Left cardiac atrium (tissue), 4 donors: Measurements from ENCODE around the gene NPRL2. TPM values are rescaled to one million over a fixed set of nuclear protein-coding genes. Genes with fewer than 3 reads are reported as not detected.

Experiments used
- ATAC-seq, 2 donors: fragments of 200-7000 bp; cut with Tn5 transposase; one replicate each; pipeline ENCODE4 v1.9.1; 2020; ENCODE audit warnings: mild to moderate bottlenecking in 2 of 2, moderate library complexity in 2 of 2
- DNase-seq: peaks from one replicate; pipeline ENCODE4 v3.0.0-alpha.2; 2020
- intact Hi-C, 2 donors: fragments of 100-400 bp; cut with DNase I; formaldehyde crosslinking; loops; one replicate each; pipeline versions ENCODE4 v1.14.1 to v1.15.1; 2022 to 2023
- total RNA-seq, 2 donors: library from RNA; stranded (reverse); fragmentation: NEBNext Ultra II Directional; extraction: Animal tissue kit (Norgen Biotek cat#: 25700); gene quantifications; one replicate each; pipeline ENCODE4 v1.2.1, GENCODE V29; 2021
- donor health status: DM: no; HTN: yes; CAD: no.
- donor health status: DM: no; HTN: yes; CAD: no; lungs with severe emphysema.
- donor health status: DM: yes; HTN: yes; CAD: no.
- donor health status: Dilated cardiomyopathy.

The NPRL2 gene
- total RNA-seq, 2 donors from 2014 or later, result 12.6 to 19.9 TPM

DNA sequence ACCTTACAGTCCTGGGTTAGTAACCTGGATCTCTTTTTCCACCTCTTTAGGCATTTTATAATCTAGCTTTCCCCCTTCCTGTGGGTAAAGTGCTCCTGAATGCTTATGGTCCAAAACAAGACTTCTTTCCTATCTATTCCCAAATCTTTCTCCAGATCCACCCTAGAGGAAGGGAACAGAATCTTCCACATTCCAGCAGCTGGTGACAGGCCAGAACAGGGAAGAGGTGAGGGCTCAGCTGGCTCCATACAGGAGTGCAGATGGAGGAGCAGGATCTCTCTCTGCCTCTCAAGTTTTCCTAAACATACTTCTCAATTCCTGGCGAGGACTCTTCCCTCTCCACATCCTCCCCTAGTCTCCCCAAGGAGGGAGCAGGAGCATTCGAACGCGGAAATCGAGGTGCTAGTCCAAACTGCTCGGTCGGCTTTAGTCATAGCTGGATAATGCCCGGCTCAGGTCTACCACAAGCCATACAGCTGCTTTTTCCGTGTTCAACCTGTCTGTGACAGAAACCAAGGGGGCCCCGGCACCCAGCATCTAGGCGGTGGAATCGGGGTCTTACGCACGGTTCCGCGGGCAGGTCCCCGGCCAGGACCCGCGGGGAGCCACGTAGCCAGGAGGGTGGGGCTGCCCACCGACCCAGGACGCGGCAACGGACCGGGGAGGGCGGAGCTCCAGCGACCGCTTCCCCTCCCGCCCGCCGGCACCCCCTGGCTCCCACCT, 14.0 kb downstream of the NPRL2 start:
- no peak for DNase-seq
- intact Hi-C loops, result no loop called here

DNA sequence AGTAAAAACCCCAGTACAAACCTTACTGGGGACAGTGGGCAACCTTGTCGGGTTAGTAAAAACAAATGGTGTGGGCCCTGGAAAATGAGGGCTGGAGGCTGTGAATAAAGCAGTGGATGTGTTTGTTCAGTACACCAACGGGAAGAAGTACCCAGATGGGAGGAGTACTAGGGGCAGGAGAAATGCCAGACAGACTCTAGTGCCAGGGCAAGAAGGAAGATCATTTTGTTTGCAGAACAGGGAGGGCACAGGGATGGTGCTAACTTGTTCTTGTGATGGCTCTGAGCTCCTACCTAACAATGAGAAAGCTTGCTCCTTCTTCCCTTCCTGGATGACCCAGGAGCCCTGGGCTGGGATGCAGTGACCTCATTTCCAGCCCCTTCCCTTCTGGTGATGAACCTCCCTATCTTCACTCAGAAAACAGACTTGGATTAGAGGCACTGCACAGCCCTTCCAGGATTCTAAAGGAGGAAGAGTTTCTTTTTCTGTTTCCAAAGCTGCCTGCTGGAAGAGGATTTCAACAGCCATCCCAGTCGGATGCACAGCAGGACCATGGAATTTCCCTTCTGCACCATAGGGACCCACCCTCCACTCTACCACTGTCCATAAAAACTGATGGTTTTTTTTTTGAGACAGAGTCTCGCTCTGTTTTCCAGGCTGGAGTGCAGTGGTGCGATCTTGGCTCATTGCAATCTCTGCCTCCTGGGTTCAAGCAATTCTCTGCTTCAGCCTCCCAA, 16.1 kb downstream of the NPRL2 start:
- DNase-seq, result no peak
- no peak for ATAC-seq
- intact Hi-C loops, result no loop called here

More for the DNA sequence above, 14.0 kb downstream of the NPRL2 start:
- peak in 1 of 2 donors; percentile 35 for ATAC-seq

DNA sequence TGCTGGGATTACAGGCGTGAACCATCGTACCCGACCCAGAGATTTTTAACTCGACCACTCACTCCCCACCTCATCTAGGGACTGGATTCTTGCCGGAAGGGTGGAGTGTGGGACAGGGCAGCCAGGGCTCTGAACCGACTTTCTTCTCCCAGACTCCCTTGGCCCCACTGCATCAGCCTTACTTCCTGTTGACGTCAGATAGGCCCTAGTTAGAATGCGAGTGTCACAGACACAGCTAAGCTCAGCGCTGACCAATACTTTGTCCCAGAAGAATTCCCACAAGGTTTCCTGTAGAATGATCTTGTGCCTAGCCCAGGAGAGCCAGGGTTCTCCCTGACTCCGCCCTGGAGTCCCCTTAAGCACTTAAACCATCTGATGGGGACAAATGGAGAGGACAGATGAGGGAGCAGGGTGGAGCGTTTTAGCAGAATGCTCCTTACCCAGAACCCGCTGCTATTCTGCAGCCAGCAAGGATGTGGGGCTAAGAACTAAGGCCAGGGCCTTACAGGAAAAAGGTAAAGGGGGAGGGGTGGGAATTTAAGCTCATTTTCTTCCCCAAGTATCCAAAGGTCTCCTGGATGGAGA, 16.7 kb downstream of the NPRL2 start:
- ATAC-seq (peak in 1 of 2 donors; percentile 12), DNase-seq (peak; percentile 80)
- intact Hi-C loops, result no loop called here

DNA sequence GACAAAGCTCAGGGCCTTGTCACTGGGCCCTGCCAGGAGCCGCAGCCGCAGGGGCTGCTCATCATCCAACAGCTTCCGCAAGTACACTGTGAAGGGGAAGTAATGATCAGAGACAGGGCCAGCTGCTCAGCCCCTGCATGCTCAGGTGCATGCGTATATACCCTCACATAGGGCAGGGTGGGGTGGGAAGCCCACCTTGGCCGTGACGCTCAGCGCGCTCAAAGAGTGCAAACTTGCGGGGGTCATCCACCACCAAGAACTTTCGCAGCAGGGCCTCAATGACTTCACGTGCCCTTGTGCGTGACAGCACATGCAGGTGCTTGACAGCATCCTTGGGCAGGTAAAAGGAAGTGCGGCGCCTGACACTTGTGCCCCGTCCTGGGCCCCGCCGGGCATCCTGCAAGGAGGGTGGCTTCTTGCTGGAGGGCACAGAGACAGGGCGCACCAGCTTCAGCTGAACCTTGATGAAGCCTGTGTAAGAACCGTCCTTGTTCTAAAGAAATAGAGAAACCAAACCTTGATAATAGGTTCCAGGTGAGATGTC, 19.1 kb downstream of the NPRL2 start:
- ATAC-seq, result no peak
- no peak for DNase-seq
- intact Hi-C loops, result no loop called here

DNA sequence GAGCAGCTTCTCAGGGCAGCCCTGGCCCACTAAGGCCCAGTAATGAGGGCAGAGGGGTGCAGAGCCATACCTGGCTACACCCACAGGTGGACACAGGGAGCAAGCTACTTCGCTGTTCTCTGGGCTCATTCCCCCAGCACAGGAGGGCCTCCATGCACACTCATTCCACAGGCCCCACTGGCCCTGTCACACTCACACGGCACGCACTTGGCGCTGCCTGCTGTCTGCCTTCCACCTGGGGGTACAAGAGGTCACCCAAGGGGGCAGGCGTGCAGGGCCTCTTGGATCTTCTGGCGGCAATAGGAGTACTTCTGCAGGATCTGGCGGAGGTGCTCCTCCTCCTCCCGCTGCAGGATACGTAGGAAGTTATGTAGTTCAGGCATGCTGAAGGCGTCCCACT, 20.2 kb downstream of the NPRL2 start:
- intact Hi-C loops, result no loop called here
- ATAC-seq (no peak), DNase-seq (no peak)

DNA sequence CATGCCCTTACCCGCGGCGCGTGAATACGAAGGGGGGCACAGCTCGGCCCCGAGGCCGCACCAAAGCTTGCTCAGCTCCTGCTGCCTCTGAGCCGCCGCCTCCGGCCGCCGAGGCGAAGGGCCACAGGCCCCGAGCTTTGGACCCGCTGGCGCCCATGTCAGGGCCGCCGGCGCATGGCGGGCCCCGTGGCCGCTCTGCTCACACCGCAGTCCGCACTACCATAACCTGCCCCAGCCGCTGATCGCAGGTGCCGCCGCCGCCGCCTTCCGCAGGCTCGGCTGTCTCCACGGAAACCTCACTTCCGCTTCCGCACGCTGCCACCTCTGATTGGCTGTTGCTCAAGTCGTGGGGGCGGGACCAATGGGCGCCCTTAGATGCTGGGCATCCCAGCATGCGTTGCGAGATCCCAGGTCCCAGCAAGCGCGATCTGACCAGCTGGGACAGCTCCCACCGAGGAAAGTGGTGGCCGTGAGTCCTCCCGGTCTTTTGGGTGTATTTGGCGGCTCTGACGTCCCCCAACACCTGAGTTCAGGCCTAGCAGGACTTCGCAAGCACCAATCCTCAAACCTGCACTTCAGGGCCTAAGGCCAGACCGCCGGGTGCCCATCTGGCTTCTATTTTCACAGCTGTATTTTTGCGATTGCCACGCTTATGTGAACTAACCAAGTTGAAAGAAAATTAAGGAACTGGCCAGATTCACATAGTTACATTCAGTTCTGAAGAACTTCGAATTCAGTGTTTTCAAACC, 22.5 kb downstream of the NPRL2 start, which contains the start of gene TUSC2:
Gene TUSC2, minus strand, starts transcription at position 281 of the 749 bp plus-strand sequence. Its CDS starts 124 bp downstream, at position 157.
- intact Hi-C loops, result loop anchor here in 1 of 2 donors (5.0 to 10.0 kb wide), 2 partner anchors 56 to 93 kb away; partner anchors contain the start of gene GNAI2
- ATAC-seq, result peak; percentile 84 to 93
- peak; percentile 98 for DNase-seq

DNA sequence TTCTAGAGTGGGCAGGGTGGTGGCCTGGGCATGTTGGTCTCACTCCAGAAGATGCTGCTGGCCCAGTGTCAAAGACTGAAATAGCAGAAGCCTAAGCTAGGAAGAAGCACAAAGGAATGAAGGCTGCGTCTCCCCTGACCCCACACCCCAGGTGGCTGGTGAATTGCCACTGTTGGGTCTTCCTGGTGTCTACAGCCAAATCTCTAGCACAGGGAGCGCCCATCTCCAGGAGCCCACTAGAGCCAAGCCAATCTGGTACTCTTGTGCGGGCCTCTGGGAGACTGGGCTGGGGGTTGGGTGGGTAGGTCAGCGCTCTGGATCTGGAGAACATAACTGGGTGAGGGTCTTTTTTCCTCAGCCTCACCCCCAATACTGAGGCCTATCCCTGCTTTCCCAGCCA, 23.4 kb downstream of the NPRL2 start:
- intact Hi-C loops, result loop anchor here in 1 of 2 donors (5.0 to 10.0 kb wide), 2 partner anchors 55 to 92 kb away; partner anchors contain the start of gene GNAI2
- DNase-seq (no peak), ATAC-seq (no peak)

DNA sequence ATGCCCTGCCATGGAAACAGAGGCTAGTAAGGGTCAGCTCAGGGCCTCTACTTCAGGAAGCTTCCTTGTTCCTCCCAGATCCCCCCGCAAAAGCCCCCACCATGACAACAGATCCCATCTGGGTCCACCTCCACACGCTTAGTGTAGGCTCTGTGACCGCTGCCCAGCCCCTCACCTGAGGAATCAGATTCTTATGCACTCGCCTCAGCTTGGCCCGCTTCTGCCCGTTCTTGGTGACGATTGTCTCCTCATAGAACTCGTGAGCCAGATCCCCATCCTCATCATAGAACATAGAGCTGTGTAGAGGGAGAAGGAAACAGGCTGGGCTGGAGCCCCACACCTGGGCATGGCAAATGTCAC, 24.4 kb downstream of the NPRL2 start:
- no peak for DNase-seq
- intact Hi-C loops, result loop anchor here in 1 of 2 donors (5.0 to 10.0 kb wide), 2 partner anchors 54 to 91 kb away; partner anchors contain the start of gene GNAI2

DNA sequence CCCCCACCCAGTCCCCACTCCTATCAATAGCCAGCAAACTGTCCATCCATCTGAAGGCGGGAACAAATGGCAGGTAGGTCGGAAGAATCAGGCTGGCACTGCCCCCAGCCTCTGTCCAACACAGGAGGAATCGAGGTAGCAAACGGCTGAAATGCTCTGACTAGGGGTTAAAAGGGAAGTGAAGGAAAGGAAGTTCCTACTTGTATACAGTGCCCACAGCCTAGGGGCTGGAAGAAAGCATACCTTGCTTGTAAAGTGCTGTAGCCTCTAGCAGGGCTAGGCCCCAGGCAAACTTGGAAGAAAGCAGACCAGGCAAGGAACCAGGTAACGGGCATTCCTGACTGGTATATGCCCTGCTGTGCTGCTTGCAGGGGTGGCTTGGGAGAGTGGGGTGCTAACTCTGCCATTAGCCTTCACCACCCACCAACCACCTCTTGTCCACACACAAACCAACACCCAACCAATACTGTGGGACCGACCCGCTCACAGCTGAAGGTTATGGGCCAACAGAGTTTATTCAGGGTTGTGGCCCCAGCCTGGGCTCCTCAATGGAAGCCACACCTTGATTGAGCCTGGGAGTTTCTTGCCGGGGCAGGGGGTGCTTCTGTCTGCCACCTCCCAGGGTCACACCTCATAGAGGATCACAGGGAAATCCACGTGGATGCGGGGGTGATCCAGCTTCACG, 24.9 kb downstream of the NPRL2 start:
- intact Hi-C loops, result loop anchor here in 1 of 2 donors (5.0 to 10.0 kb wide), 2 partner anchors 53 to 91 kb away; partner anchors contain the start of gene GNAI2
- ATAC-seq (no peak), DNase-seq (no peak)

More for the DNA sequence above, 24.4 kb downstream of the NPRL2 start:
- no peak for ATAC-seq

DNA sequence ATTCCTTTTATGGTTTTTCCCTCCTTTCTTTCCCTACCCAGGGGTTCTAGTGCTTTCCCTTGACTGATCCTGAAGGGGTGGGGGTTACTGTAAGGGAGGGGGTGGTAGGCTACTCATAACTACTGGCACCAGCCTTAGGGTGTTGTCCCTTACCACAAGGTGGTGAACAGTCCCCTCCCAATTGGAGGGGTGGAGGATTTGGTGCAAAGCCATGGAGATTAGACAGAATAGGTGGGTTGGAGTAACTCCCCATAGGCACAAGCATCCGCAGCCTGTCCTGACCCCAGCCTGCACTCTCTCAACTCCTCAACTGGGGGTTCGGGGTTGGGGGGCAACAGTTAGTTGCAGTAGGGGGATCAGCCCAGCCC, 25.5 kb downstream of the NPRL2 start:
- no peak for ATAC-seq
- DNase-seq, result no peak
- intact Hi-C loops, result loop anchor here in 1 of 2 donors (5.0 to 10.0 kb wide), 2 partner anchors 53 to 90 kb away; partner anchors contain the start of gene GNAI2

DNA sequence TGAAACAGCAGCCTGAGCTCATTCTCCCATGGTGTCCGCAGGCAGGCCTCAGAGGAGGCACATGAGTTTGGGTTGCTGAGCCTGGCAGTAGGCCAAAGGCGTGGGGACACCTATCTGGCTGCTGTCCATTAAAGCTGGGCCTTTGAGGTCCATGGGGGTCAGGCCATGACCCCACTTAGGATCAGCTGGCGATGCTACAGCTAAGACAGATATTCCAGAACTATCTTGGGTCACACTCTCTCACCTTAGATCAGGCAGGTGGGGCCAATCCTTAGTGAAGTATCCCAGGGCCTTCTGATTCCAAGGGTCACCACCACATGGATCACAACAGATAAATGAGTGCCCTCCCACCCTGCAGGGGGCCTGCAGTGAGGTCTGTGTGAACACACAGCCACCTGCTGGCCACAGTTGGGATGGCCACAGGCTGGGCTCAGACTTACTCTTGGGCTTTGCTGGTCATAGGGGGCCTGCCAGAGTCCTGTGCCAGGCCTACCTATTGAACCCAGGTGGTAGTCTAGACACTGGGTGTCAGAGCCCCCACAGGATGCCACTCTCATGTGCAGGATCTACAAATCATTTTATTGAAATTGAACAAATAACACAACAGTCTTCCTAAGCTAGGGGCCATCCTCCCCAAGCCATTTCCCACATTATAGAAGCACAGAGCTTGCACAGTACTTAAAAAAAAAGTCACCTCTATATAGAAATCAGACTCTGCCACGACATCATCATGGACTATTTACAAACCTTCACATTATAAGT, 26.0 kb downstream of the NPRL2 start:
- DNase-seq, result peak; percentile 86
- intact Hi-C loops, result loop anchor here in 1 of 2 donors (5.0 to 10.0 kb wide), 2 partner anchors 52 to 90 kb away; partner anchors contain the start of gene GNAI2
- ATAC-seq, result peak in 1 of 2 donors; percentile 10

DNA sequence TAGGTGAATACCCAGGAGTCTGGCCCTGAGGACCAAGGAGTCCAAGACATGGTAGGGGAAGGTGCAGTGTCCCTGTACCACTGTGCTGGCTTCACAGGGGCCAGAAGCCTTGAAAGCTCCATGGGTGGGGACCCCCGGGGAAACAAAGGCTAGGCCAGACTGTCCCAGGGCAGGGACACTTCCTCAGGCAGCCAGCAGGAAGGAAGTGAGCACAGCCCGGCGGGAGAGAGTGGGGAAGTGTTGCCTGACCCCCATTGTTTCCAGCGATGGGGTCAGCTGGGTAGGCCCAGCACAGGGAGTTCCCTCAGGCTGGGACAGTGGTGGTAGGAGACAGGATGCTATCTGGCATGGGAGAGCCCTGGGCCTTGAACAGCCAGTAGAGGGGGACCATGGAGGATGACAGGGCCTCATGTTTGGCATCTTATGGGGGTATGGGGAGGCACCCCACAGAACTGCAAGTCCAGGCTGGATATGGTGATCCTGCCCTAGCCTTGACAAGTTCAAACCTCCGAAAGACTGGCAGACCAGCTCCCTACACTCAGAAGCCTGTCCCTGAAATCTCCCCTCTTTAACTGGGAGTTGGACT, 26.9 kb downstream of the NPRL2 start:
- DNase-seq, result peak; percentile 85
- intact Hi-C loops, result loop anchor here in 1 of 2 donors (10.0 kb wide), 1 partner anchor 89 kb away; the partner anchor contains the start of gene GNAI2
- peak in 1 of 2 donors; percentile 12 for ATAC-seq

DNA sequence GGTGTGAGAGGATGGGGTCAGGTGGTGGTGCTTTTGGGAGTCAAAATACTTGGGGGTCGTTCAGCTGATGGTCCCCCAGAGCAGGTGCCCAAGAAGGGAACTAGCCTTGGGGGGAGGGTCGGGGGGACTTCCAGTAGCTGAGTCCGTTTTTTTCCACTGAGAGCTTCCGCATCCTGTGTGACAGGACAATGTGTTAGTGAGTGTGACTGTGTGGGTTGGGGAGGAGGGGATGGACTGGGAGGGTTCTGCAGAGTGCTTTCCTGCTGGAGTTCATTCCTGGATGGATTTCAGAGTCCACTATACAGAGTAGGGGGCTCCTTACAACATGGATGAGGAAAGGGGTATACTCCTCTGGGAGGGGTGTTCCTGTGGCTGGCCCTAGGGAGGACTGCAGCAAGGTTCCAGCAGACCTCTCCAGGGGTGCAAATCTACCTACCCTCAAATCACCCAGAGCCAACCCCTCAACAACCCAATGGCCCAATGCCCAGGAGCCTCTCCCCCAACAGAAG, 27.4 kb downstream of the NPRL2 start:
- intact Hi-C loops, result loop anchor here in 1 of 2 donors (10.0 kb wide), 1 partner anchor 88 kb away; the partner anchor contains the start of gene GNAI2
- peak; percentile 66 for DNase-seq
- peak in 1 of 2 donors; percentile 1 for ATAC-seq

DNA sequence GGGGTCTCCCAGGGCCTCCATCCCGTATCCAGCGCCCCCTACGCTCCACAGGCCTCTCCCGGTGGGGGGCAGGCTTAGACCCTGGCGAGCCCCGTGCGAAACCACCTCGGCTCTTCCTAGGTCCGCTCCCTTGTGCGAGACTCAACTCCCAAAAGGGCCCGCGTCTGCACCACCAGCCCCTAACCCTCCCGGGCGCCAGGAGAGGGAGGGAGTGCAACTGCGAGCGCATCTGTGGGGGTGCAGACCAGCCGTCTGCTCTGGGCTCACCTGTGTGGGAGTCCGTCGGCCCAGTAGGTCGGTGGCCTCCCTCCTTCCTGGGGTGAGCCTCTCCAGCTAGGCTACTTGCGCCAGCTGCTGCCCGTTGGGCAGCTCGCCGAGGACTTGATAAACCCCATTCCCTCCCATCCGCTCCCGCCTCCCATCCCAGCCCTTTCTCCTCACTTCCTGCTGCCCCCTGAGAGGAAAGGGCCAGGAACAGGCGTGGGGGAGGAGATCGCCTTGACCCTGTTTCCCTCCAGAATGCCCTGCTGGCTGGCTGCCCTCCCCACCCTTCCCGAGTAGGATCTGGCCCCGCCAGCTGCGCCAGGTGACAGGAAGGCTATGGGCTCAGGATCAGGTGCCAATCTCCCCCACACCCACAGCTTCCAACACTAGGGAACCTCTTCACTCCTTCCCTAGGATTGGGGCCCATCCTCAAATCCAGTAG, 28.0 kb downstream of the NPRL2 start, which contains the start of gene HYAL2:
Gene HYAL2, minus strand, starts transcription at position 360 of the 706 bp plus-strand sequence. CDS start 2,256 bp downstream, outside the sequence.
- DNase-seq (peak; percentile 88), ATAC-seq (peak; percentile 4 to 12)
- intact Hi-C loops, result loop anchor here in 1 of 2 donors (10.0 kb wide), 1 partner anchor 88 kb away; the partner anchor contains the start of gene GNAI2

DNA sequence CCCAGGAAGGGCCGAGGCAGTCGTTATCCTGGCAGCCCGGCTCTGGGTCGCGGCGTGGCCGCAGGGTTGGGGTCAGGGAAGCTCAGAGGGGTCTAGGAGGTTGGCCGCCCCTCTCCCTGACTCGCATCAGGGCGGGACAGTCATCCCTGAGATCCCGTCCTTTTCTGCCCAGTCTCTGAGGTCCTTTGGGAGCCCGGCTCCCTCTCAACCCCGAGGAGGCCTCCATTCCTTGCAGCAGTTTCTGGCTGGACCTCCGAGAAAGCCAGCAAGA, 28.5 kb downstream of the NPRL2 start:
- ATAC-seq (no peak), DNase-seq (no peak)
- intact Hi-C loops, result loop anchor here in 1 of 2 donors (10.0 kb wide), 1 partner anchor 87 kb away; the partner anchor contains the start of gene GNAI2
